ENCODE results near the gene MBTPS1.

Gene MBTPS1

DNA sequence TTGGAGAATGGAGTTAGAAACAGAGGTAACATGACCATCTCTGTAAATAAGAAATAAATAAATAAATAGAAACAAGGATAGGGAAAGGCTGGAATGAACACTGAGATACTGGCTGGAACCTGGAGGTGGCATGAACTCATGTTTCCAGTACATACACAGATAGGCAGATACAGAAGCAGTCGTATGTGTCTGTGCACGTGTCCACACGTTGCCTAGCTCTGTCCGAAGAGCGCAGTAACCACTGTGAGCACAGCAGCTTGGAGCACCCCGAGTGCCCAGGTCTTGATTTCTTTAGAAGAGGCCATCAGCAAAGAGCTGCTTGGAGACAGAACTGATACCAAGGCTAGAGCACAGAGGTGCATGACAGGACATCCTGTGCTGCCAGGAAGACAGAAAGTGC, 37.1 kb downstream of the MBTPS1 start:
- no peaks in the 10 kb centered on the region for H3K79me2 ChIP-seq (ENCODE audit: insufficient read depth, low read length)
- H3K9me3 ChIP-seq (ENCODE audit: low read length), result no peaks in the 10 kb centered on the region
- no peaks in the 10 kb centered on the region for H4K20me1 ChIP-seq (ENCODE audit: insufficient read depth, low read length)
- H3F3A ChIP-seq (ENCODE audit: insufficient read depth, low read length), result no peaks in the 10 kb centered on the region
- TF ChIP-seq, protein P1, sequence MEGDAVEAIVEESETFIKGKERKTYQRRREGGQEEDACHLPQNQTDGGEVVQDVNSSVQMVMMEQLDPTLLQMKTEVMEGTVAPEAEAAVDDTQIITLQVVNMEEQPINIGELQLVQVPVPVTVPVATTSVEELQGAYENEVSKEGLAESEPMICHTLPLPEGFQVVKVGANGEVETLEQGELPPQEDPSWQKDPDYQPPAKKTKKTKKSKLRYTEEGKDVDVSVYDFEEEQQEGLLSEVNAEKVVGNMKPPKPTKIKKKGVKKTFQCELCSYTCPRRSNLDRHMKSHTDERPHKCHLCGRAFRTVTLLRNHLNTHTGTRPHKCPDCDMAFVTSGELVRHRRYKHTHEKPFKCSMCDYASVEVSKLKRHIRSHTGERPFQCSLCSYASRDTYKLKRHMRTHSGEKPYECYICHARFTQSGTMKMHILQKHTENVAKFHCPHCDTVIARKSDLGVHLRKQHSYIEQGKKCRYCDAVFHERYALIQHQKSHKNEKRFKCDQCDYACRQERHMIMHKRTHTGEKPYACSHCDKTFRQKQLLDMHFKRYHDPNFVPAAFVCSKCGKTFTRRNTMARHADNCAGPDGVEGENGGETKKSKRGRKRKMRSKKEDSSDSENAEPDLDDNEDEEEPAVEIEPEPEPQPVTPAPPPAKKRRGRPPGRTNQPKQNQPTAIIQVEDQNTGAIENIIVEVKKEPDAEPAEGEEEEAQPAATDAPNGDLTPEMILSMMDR (IDR thresholded peaks at IDR 0.05; ENCODE audit: low read length), result no peak
- no peak for TF ChIP-seq EZH2 (IDR thresholded peaks at IDR 0.05; ENCODE audit: borderline replicate concordance, low read length)
- no peak overlapping the region for H3K4me2 ChIP-seq (ENCODE audit: low read length)
- no peaks in the 10 kb centered on the region for H3K27me3 ChIP-seq (ENCODE audit: insufficient read depth, low read length)
- no peaks in the 10 kb centered on the region for H3K9me2 ChIP-seq (ENCODE audit: low read depth, low read length)
- H3K9ac ChIP-seq (ENCODE audit: low read length), result no peak overlapping the region
- no peak overlapping the region for H2AFZ ChIP-seq (ENCODE audit: low read length)
- peaks cover 92% of the 10 kb centered on the region for H3K36me3 ChIP-seq (ENCODE audit: insufficient read depth, low read length)
- H3K4me1 ChIP-seq (ENCODE audit: insufficient read depth, low read length, severe bottlenecking), result no peaks in the 10 kb centered on the region
- no peak overlapping the region for H3K4me3 ChIP-seq (ENCODE audit: low read depth, low read length, poor library complexity, severe bottlenecking)
- no peak overlapping the region for H3K27ac ChIP-seq (ENCODE audit: low read depth, low read length, poor library complexity, severe bottlenecking)

DNA sequence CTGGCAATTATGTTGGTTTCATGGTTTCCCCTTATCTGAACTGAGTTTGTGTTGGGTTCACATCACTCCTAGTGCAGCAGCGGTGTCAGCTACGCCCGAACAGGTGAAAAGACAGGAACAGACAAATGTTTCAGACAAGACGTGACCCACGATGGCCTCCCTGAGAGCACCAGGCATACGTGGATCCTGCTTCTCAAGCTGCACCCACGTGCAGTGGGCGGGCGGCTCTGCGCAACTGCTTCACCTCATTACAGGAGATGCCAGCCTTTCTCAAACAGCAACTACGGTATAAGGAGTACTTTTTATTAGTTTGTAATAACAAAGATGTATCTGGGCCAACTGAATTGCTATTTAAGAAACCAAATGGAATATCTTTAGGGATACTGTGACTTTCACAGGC, 41.4 kb downstream of the MBTPS1 start:
- Histone ChIP-seq H3K36me3 (ENCODE audit: insufficient read depth, low read length) (peaks cover 91% of the 10 kb centered on the region), H3K79me2 (ENCODE audit: insufficient read depth, low read length) (no peaks in the 10 kb centered on the region), H3K9me3 (ENCODE audit: low read length) (no peaks in the 10 kb centered on the region), H4K20me1 (ENCODE audit: insufficient read depth, low read length) (no peaks in the 10 kb centered on the region), H2AFZ (ENCODE audit: low read length) (no peak overlapping the region), H3K4me2 (ENCODE audit: low read length) (no peak overlapping the region), H3K27me3 (ENCODE audit: insufficient read depth, low read length) (no peaks in the 10 kb centered on the region), H3K9ac (ENCODE audit: low read length) (no peak overlapping the region), H3K27ac (ENCODE audit: low read depth, low read length, poor library complexity, severe bottlenecking) (no peak overlapping the region), H3K9me2 (ENCODE audit: low read depth, low read length) (no peaks in the 10 kb centered on the region), H3F3A (ENCODE audit: insufficient read depth, low read length) (no peaks in the 10 kb centered on the region), H3K4me1 (ENCODE audit: insufficient read depth, low read length, severe bottlenecking) (no peaks in the 10 kb centered on the region), H3K4me3 (ENCODE audit: low read depth, low read length, poor library complexity, severe bottlenecking) (no peak overlapping the region)
- TF ChIP-seq EZH2 (IDR thresholded peaks at IDR 0.05; ENCODE audit: borderline replicate concordance, low read length), result no peak
- TF ChIP-seq, protein P1 (IDR thresholded peaks at IDR 0.05; ENCODE audit: low read length), result no peak

DNA sequence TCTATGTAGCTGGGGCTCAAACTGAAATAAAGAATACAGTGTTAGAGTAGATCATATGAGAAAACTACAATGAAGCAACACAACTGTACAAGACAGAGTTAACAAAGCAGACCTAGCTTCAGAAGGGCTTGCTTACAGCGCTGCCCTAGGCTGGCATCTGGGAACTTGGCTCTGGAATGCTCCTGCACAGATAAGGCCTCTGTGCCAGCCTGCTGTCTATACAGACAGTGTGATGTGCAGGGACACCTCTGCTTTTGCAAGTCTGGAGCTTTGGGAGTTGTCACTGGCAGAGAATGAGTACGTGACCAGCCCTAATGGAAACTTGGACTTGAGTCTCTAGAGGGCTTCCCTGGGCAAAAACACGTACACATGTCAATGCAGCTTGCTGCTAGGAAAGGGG, 42.0 kb downstream of the MBTPS1 start:
- H3K9ac ChIP-seq (ENCODE audit: low read length), result no peak overlapping the region

More for the DNA sequence above, 42.0 kb downstream of the MBTPS1 start:
- no peak overlapping the region for H3K4me2 ChIP-seq (ENCODE audit: low read length)
- peaks cover 91% of the 10 kb centered on the region for H3K36me3 ChIP-seq (ENCODE audit: insufficient read depth, low read length)
- no peaks in the 10 kb centered on the region for H3K27me3 ChIP-seq (ENCODE audit: insufficient read depth, low read length)
- H2AFZ ChIP-seq (ENCODE audit: low read length), result no peak overlapping the region
- no peaks in the 10 kb centered on the region for H3F3A ChIP-seq (ENCODE audit: insufficient read depth, low read length)
- no peak for TF ChIP-seq EZH2 (IDR thresholded peaks at IDR 0.05; ENCODE audit: borderline replicate concordance, low read length)
- TF ChIP-seq, protein P1 (IDR thresholded peaks at IDR 0.05; ENCODE audit: low read length), result no peak
- no peaks in the 10 kb centered on the region for H4K20me1 ChIP-seq (ENCODE audit: insufficient read depth, low read length)
- no peaks in the 10 kb centered on the region for H3K9me2 ChIP-seq (ENCODE audit: low read depth, low read length)
- no peak overlapping the region for H3K4me3 ChIP-seq (ENCODE audit: low read depth, low read length, poor library complexity, severe bottlenecking)
- H3K4me1 ChIP-seq (ENCODE audit: insufficient read depth, low read length, severe bottlenecking), result no peaks in the 10 kb centered on the region
- H3K9me3 ChIP-seq (ENCODE audit: low read length), result no peaks in the 10 kb centered on the region
- H3K27ac ChIP-seq (ENCODE audit: low read depth, low read length, poor library complexity, severe bottlenecking), result no peak overlapping the region
- no peaks in the 10 kb centered on the region for H3K79me2 ChIP-seq (ENCODE audit: insufficient read depth, low read length)

Data from OCI-LY1 (cell line).